Thyroid gland (tissue), 4 donors: Measurements from ENCODE around the gene FKBP10. TPM values are rescaled to one million over a fixed set of nuclear protein-coding genes. Genes with fewer than 3 reads are reported as not detected.
A peak's percentile ranks its signal among the peaks of the same experiment; 100 is the strongest.

Experiments
- DNase-seq, 2 donors: peaks; one replicate each; pipeline ENCODE4 v3.0.0-alpha.2; 2019
- H3K27ac ChIP-seq, 3 donors: fragments of 200-600 bp; sonication (generic); 1 replicate in 2 of 3; 2 replicates in 1 of 3; pipeline ENCODE4 v1.5.1; 2016 to 2019; ENCODE audit warnings: mild to moderate bottlenecking in 1 of 3, moderate library complexity in 1 of 3
- H3K27me3 ChIP-seq: fragments of 200-600 bp; sonication (generic); one replicate; pipeline ENCODE4 v1.5.1; 2019
- H3K36me3 ChIP-seq, 2 donors: fragments of 200-600 bp; sonication (generic); one replicate each; pipeline ENCODE4 v1.5.1; 2016 to 2019
- H3K4me1 ChIP-seq, 2 donors: fragments of 200-600 bp; sonication (generic); one replicate each; pipeline ENCODE4 v1.5.1; 2017 to 2019
- H3K4me3 ChIP-seq, 3 donors: fragments of 200-600 bp; sonication (generic); replicated peaks in 1 of 3; 1 replicate in 2 of 3; 2 replicates in 1 of 3; pipeline ENCODE4 v1.5.1; 2016; ENCODE audit warnings: mild to moderate bottlenecking in 1 of 3
- H3K9me3 ChIP-seq: fragments of 200-600 bp; sonication (generic); one replicate; pipeline ENCODE4 v1.5.1; 2017
- POLR2A ChIP-seq, 2 donors: fragments of 450-650 bp; IDR thresholded peaks; one replicate each; pipeline ENCODE4 v1.6.1; 2017; ENCODE audit warnings: antibody characterized with exemption in 2 of 2, mild to moderate bottlenecking in 2 of 2, moderate library complexity in 1 of 2
- WGBS, 2 donors: methylation state at CpG; one replicate each; pipeline ENCODE4 v1.1.5; 2017; 5-methylcytosine and 5-hydroxymethylcytosine counted together
- intact Hi-C: fragments of 100-400 bp; cut with DNase I; formaldehyde crosslinking; loops from one replicate; pipeline ENCODE4 v1.15.1; 2023
- total RNA-seq, 4 donors: library from RNA; depleted of rRNA; stranded (reverse); fragments of >200 nt; gene quantifications; one replicate each; pipeline ENCODE4 v1.2.3, GENCODE V29; 2016
- TF ChIP-seq, protein P1 (sequence below), 6 experiments: fragments of 200-600 bp in 3 of 6; fragments of 450-650 bp in 3 of 6; sonication (generic) in 3 of 6; IDR thresholded peaks; one replicate each; pipeline ENCODE4 v1.5.1; 2016 to 2019; ENCODE audit warnings: antibody characterized with exemption in 6 of 6, mild to moderate bottlenecking in 2 of 6, inconsistent platforms in 1 of 6, moderate library complexity in 1 of 6

Gene FKBP10
- total RNA-seq, 4 donors from 2014 or later, result 42.2 to 75.3 (median 60.4) TPM

DNA sequence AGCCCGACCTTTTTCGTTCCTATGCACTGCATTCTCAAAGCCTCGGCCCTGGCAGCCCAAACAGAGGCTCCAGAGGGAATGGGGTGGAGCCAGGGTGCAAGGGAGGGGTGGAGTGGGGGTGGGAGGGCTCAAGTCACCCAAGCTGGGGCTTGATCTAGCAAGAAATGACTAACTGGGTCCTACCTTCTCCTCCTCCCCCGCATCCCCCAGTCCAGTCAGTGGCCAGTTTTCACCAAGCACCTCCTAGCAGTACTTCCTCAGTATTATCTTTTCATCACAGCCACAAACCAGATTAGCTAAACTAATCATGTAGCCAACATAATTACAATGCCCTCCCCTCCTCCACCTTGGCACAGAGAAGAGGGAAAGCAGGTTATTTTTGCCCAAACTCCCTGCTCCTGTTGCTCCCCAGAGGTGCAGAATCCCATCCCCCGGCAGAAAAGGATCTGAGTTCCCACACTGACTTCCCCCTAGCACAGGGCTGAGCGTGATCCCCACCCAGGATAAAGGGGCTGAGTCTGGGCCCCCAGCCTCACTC, 28.5 kb upstream of the FKBP10 start:
- intact Hi-C loops, result no loop called here
- peak overlapping the region in 1 of 3 donors; percentile 83 for H3K4me3 ChIP-seq
- H3K9me3 ChIP-seq, result no peaks in the 10 kb centered on the region
- TF ChIP-seq, protein P1, sequence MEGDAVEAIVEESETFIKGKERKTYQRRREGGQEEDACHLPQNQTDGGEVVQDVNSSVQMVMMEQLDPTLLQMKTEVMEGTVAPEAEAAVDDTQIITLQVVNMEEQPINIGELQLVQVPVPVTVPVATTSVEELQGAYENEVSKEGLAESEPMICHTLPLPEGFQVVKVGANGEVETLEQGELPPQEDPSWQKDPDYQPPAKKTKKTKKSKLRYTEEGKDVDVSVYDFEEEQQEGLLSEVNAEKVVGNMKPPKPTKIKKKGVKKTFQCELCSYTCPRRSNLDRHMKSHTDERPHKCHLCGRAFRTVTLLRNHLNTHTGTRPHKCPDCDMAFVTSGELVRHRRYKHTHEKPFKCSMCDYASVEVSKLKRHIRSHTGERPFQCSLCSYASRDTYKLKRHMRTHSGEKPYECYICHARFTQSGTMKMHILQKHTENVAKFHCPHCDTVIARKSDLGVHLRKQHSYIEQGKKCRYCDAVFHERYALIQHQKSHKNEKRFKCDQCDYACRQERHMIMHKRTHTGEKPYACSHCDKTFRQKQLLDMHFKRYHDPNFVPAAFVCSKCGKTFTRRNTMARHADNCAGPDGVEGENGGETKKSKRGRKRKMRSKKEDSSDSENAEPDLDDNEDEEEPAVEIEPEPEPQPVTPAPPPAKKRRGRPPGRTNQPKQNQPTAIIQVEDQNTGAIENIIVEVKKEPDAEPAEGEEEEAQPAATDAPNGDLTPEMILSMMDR (IDR thresholded peaks at IDR 0.05), result no peak
- peak in 1 of 2 donors; percentile 14 for TF ChIP-seq POLR2A (IDR thresholded peaks at IDR 0.05)
- H3K4me1 ChIP-seq, result peaks cover 62 to 80% of the 10 kb centered on the region in 2 donors
- DNase-seq, result peak; percentile 73 to 75
- H3K36me3 ChIP-seq, result no peaks in the 10 kb centered on the region
- no peaks in the 10 kb centered on the region for H3K27me3 ChIP-seq
- 22 to 36% methylated on average over 6 of the region's 6 CpGs for WGBS, 2 donors
- peak overlapping the region; percentile 90 to 98 (median 95) for H3K27ac ChIP-seq

DNA sequence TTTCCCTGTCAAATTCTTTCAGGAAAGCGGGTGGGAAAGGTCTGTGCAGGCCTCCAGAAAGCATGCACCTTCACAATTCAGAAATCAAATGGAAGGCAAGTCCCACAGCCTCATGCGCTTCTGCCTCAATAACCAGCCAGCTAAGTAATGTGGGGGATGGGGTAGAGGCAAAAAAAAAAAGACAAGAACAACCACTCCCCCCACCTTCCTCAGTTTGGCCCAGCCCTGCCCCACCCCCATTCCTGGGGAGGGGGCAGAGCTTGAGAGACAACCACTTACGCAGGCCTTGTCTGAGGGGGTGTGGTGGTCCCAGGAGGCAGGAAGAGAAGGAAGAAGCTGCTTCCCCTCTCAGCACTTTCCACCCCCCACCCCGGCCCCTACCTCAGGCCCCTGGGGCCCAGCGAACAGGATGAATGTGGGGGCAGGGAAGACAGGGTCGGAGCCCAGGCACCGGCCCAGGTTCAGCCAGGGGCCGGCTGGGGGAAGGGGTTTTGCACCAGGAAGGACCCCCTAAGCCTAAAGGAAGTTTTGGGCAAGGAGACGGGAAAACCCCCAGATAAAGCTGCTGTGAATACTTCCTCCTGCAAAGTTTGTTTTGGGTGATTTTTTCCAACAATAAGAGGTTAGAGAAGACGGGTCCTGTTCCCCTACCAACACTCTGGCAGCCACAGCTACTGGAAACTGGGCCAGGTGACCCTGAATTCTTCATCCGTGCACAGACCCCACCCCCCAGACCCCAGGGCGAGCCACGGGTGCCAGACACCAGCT, 27.5 kb upstream of the FKBP10 start:
- Histone ChIP-seq H3K4me1 (peaks cover 67 to 77% of the 10 kb centered on the region in 2 donors), H3K27ac (peak overlapping the region; percentile 90 to 98 (median 95))
- intact Hi-C loops, result no loop called here

DNA sequence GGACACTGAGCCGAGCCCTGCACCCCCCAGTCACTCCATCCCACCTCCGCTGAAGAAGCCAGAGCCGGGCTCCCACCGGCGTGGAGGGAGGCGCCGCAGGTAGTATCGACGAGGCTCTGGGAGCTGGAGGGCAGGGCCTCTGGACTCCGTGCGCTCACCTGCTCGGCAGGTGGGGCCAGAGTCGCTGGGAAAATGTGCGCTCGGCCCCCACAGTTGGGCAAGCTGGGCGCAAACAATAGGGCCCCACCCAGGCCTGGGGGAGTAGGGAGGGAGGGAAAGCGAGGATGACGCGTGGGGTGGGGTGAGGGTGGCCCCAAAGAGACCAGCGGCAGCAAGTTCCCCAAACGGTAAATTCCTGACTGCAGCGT, 27.0 kb upstream of the FKBP10 start:
- peak; percentile 75 to 78 for DNase-seq
- H3K4me1 ChIP-seq, result peaks cover 67 to 72% of the 10 kb centered on the region in 2 donors
- peak overlapping the region; percentile 90 to 98 (median 95) for H3K27ac ChIP-seq
- no peaks in the 10 kb centered on the region for H3K9me3 ChIP-seq
- H3K36me3 ChIP-seq, result no peaks in the 10 kb centered on the region
- peak in 1 of 2 donors; percentile 60 for TF ChIP-seq POLR2A (IDR thresholded peaks at IDR 0.05)
- TF ChIP-seq, protein P1 (IDR thresholded peaks at IDR 0.05), result no peak
- H3K27me3 ChIP-seq, result no peaks in the 10 kb centered on the region
- intact Hi-C loops, result no loop called here
- peak overlapping the region; percentile 53 to 86 (median 83) for H3K4me3 ChIP-seq
- WGBS, 2 donors, result 0 to 1% methylated on average over 11 to 19 of the region's 22 CpGs

More for the DNA sequence above, 27.5 kb upstream of the FKBP10 start:
- TF ChIP-seq, protein P1 (IDR thresholded peaks at IDR 0.05), result no peak
- no peak for TF ChIP-seq POLR2A (IDR thresholded peaks at IDR 0.05)
- Histone ChIP-seq H3K9me3 (no peaks in the 10 kb centered on the region), H3K36me3 (no peaks in the 10 kb centered on the region), H3K27me3 (no peaks in the 10 kb centered on the region), H3K4me3 (peak overlapping the region; percentile 53 to 86 (median 83))
- 11 to 15% methylated on average over 8 to 9 of the region's 13 CpGs for WGBS, 2 donors
- peak in 1 of 2 donors; percentile 24 for DNase-seq

DNA sequence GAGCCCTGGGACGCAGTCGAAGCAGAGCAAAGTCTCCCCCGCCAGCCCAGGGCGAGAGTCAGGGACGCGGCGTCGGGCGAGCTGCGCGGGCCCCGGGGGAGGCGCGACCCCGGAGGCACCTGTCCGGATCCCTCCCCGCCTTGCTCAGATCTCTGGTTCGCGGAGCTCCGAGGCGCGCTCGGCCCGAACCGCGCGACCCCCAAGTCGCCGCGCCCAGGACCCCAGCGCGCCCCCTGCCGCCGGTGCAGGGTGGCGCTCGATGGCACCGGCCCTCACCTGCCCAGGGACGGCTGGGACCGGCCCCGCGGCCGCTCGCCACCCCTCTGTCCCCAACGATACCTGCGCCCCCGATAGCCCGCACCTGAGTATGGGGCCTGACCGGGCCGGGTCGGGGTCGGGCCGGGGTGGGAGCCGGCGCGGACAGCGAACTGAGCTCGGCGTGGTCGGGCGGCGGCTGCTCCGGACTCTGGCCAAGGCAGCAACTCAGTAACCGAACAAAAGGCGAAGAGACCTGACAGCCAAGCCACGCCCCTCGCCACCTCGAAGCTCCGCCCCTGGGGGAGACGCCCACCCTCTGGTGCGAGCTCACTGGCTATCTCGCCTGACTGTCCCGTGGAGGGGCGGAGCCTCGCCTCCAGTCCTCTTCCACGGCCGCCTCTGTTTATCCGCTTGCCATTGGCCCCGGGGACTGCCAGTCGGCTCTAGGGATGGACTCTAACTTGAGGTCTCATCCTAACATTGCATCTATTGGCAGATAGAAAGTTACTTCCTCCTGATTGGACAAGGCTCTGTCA, 26.4 kb upstream of the FKBP10 start, which contains the start of gene JUP:
Gene JUP (minus strand): TSS at position 485 of the 794 bp plus-strand sequence. CDS start 14,857 bp downstream, outside the sequence.
- Histone ChIP-seq H3K9me3 (no peaks in the 10 kb centered on the region), H3K27ac (peak within 1 kb of the TSS; percentile 90 to 98 (median 95)), H3K4me3 (peak within 1 kb of the TSS; percentile 53 to 86 (median 83)), H3K27me3 (no peaks in the 10 kb centered on the region), H3K36me3 (no peaks in the 10 kb centered on the region), H3K4me1 (peaks cover 63 to 69% of the 10 kb centered on the region in 2 donors)
- peak; percentile 100 for DNase-seq
- 1 to 2% methylated on average over 16 to 22 of the region's 79 CpGs for WGBS, 2 donors
- TF ChIP-seq POLR2A (IDR thresholded peaks at IDR 0.05), result peak; percentile 98 to 99
- TF ChIP-seq, protein P1 (IDR thresholded peaks at IDR 0.05), result peak in 5 of 6 experiments; percentile 45 to 80 (median 64)
- intact Hi-C loops, result no loop called here
